OCI-LY3 (cell line): Measurements from ENCODE around the gene NEURL1.

ENCODE experiments used
- H2AFZ ChIP-seq: fragments of 200-600, 300-600 bp; shearing (Covaris generic); 2 replicates; pipeline ENCODE4 v1.6.0; 2014; ENCODE audit warnings: antibody characterized with exemption, low read depth, low read length
- H3K27ac ChIP-seq: fragments of 200-600, 300-600 bp; sonication (generic); 2 replicates; pipeline ENCODE4 v1.5.1; 2014; ENCODE audit warnings: mild to moderate bottlenecking, low read length, moderate library complexity, mixed read lengths
- H3K27me3 ChIP-seq: fragments of 200-600, 300-600 bp; sonication (generic); 2 replicates; pipeline ENCODE4 v1.6.1; 2014; ENCODE audit warnings: low read depth, low read length, mixed read lengths
- H3K36me3 ChIP-seq: fragments of 200-600, 300-600 bp; sonication (generic); replicated peaks from 2 replicates; pipeline ENCODE3; 2014; ENCODE audit warnings: low read depth, low read length, mixed read lengths
- H3K4me1 ChIP-seq: fragments of 300-600, 200-600 bp; sonication (generic); 2 replicates; pipeline ENCODE4 v1.6.1; 2014; ENCODE audit warnings: low read length, mixed read lengths
- H3K4me2 ChIP-seq: fragments of 200-600, 300-600 bp; sonication (generic); 2 replicates; pipeline ENCODE4 v1.6.1; 2014; ENCODE audit warnings: low read length, mixed read lengths
- H3K4me3 ChIP-seq: fragments of 300-600, 200-600 bp; sonication (generic); 2 replicates; pipeline ENCODE4 v1.5.1; 2014; ENCODE audit warnings: antibody characterized with exemption, mild to moderate bottlenecking, low read length, moderate library complexity
- H3K79me2 ChIP-seq: fragments of 300-600, 200-600 bp; shearing (Covaris generic); 2 replicates; pipeline ENCODE4 v1.6.1; 2014; ENCODE audit warnings: mild to moderate bottlenecking, low read length, mixed read lengths
- H3K9ac ChIP-seq: fragments of 300-600, 200-600 bp; shearing (Covaris generic); 2 replicates; pipeline ENCODE4 v1.6.0; 2014; ENCODE audit warnings: mild to moderate bottlenecking, low read length, moderate library complexity
- H3K9me3 ChIP-seq: fragments of 200-600, 300-600 bp; shearing (Covaris generic); 2 replicates; pipeline ENCODE4 v1.6.1; 2014; ENCODE audit warnings: low read length, mixed read lengths; ENCODE audit not compliant: insufficient read depth
- H4K20me1 ChIP-seq: fragments of 200-600, 300-600 bp; sonication (generic); 2 replicates; pipeline ENCODE4 v1.6.1; 2016; ENCODE audit warnings: low read length, mixed read lengths; ENCODE audit not compliant: insufficient read depth
- EZH2phosphoT487 ChIP-seq: fragments of 200-600 bp; shearing (Covaris generic); IDR thresholded peaks from 2 replicates; pipeline ENCODE4 v1.6.1; 2018; ENCODE audit warnings: antibody characterized with exemption, mixed run types, low read depth
- TF ChIP-seq, protein P1 (sequence below): fragments of 200-600, 300-600 bp; sonication (generic); IDR thresholded peaks from 2 replicates; pipeline ENCODE4 v1.5.1; 2014; ENCODE audit warnings: antibody characterized with exemption, low read length, low read depth

Gene NEURL1

DNA sequence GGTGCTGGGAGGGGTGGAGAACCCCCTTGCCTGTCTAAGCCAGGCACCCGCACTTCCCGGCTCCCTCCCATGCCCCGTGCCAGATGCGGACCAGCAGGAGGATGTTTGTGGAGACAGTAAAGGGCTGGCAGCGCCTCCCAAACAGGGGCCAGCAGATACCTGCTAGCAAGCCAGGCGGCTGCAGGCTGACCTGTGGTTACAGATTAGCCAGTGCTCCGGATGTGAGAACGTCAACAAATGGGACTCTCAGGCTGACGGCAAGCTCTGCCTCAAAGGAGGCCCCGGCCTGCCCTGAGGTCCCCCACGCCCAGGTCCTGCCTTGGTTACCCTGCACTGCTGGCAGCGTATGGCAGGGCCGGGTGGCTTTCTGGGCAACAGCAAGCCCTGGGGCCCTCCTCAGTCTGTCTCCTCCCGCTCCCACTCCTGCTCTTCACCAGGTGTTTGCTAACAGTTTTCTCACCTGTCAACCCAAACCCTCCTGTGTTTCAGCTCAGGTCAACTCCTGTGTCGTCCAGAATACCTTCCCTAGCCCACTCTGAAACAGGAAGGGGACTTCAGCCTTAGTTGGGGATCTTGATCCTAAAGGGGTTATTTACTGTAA lies 85.4 kb downstream of the NEURL1 start:
- no peaks in the 10 kb centered on the region for H3K27me3 ChIP-seq
- no peaks in the 10 kb centered on the region for H3K4me1 ChIP-seq
- H3K4me3 ChIP-seq, result no peak overlapping the region
- H3K4me2 ChIP-seq, result no peak overlapping the region
- no peaks in the 10 kb centered on the region for H3K9me3 ChIP-seq
- H3K79me2 ChIP-seq, result no peaks in the 10 kb centered on the region
- no peaks in the 10 kb centered on the region for H4K20me1 ChIP-seq
- no peak overlapping the region for H2AFZ ChIP-seq
- no peak overlapping the region for H3K9ac ChIP-seq
- no peak overlapping the region for H3K27ac ChIP-seq
- TF ChIP-seq, protein P1, sequence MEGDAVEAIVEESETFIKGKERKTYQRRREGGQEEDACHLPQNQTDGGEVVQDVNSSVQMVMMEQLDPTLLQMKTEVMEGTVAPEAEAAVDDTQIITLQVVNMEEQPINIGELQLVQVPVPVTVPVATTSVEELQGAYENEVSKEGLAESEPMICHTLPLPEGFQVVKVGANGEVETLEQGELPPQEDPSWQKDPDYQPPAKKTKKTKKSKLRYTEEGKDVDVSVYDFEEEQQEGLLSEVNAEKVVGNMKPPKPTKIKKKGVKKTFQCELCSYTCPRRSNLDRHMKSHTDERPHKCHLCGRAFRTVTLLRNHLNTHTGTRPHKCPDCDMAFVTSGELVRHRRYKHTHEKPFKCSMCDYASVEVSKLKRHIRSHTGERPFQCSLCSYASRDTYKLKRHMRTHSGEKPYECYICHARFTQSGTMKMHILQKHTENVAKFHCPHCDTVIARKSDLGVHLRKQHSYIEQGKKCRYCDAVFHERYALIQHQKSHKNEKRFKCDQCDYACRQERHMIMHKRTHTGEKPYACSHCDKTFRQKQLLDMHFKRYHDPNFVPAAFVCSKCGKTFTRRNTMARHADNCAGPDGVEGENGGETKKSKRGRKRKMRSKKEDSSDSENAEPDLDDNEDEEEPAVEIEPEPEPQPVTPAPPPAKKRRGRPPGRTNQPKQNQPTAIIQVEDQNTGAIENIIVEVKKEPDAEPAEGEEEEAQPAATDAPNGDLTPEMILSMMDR, result no peak
- TF ChIP-seq EZH2phosphoT487, result no peak
- H3K36me3 ChIP-seq, result no peaks in the 10 kb centered on the region

DNA sequence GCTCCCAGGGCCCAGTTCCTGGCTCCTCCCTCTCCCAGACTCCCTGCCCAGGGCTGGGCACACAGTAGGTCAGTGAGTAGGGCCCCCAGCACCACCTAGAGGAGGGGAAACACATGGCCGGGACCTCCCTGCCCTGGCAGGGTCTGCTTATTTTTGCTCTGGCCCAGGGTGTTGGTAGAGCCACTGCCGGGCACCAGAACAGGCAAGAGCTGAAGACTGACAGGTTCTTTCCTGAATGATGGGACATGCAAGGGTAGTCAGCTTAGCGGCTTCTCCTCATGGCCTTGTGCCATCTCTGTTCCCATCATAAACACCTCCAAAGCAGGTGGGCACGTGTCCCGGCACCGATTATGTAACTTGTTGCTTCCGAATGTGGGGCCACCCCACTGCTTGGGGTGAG lies 86.5 kb downstream of the NEURL1 start:
- Histone ChIP-seq H2AFZ (no peak overlapping the region), H3K4me3 (no peak overlapping the region), H3K9me3 (no peaks in the 10 kb centered on the region), H3K79me2 (no peaks in the 10 kb centered on the region), H3K9ac (no peak overlapping the region), H3K36me3 (no peaks in the 10 kb centered on the region), H4K20me1 (no peaks in the 10 kb centered on the region), H3K4me1 (no peaks in the 10 kb centered on the region), H3K4me2 (no peak overlapping the region), H3K27me3 (no peaks in the 10 kb centered on the region), H3K27ac (no peak overlapping the region)
- TF ChIP-seq, protein P1, result no peak
- no peak for TF ChIP-seq EZH2phosphoT487

DNA sequence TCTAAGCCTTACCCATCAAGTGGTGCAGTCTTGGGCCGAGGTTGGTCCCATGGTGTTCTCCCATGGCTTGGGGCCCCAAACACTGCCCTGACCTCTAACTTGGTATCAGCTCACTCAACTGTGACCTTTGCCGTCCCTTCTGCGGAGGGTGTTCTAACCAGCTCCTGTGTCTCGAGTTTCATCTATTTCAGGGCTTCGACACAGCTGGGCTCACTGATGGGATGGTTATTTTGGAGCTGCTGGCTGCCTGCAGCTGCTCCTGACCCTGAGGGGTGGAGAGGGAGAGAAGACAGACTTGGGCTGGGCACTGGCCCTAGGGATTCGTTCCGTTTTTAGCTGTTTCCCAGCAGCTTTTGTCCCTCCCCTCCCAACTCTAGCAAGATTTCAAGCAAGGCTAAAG lies 86.9 kb downstream of the NEURL1 start:
- H3K9ac ChIP-seq, result no peak overlapping the region
- no peak overlapping the region for H3K4me2 ChIP-seq
- H3K27me3 ChIP-seq, result no peaks in the 10 kb centered on the region
- no peak overlapping the region for H3K4me3 ChIP-seq
- H3K9me3 ChIP-seq, result no peaks in the 10 kb centered on the region
- no peaks in the 10 kb centered on the region for H3K36me3 ChIP-seq
- no peaks in the 10 kb centered on the region for H3K4me1 ChIP-seq
- no peak overlapping the region for H2AFZ ChIP-seq
- TF ChIP-seq, protein P1, result no peak
- TF ChIP-seq EZH2phosphoT487, result no peak
- H3K27ac ChIP-seq, result no peak overlapping the region
- no peaks in the 10 kb centered on the region for H3K79me2 ChIP-seq
- H4K20me1 ChIP-seq, result no peaks in the 10 kb centered on the region

DNA sequence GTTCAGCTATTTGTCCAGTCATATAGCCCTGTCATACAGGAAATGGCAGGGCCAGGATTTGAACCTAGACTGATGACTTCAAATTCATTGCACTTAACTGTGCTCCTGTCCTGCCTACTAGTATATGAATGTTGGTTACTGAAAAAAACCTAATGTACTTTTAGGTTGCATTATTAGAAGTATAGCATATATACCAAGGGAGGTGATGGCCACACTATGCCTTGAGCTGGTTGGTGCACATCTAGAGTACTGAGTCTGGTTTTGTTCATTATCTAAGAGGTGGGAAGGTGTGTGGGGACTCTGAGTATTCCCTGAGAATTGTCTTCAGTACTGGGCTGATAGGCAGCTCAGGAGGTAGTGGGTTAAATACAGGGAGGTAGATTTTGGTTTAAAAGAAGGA lies 88.0 kb downstream of the NEURL1 start:
- Histone ChIP-seq H3K4me3 (no peak overlapping the region), H3K4me1 (no peaks in the 10 kb centered on the region), H3K9ac (no peak overlapping the region), H3K27ac (no peak overlapping the region), H4K20me1 (no peaks in the 10 kb centered on the region), H3K27me3 (no peaks in the 10 kb centered on the region), H2AFZ (no peak overlapping the region), H3K36me3 (no peaks in the 10 kb centered on the region), H3K4me2 (no peak overlapping the region), H3K79me2 (no peaks in the 10 kb centered on the region), H3K9me3 (no peaks in the 10 kb centered on the region)
- TF ChIP-seq, protein P1, result no peak
- TF ChIP-seq EZH2phosphoT487, result no peak
